ENCODE measurements around the gene ADORA1.

GRCh38 chr1:203190949-203191348, 63.4 kb downstream of the ADORA1 start:
- no peak for TF ChIP-seq CTCF (IDR thresholded peaks at IDR 0.05; ENCODE audit: low read depth, low read length, missing input control)
- TF ChIP-seq TAF1 (conservative IDR thresholded peaks at IDR 0.05) = no peak
- TF ChIP-seq, protein P1, sequence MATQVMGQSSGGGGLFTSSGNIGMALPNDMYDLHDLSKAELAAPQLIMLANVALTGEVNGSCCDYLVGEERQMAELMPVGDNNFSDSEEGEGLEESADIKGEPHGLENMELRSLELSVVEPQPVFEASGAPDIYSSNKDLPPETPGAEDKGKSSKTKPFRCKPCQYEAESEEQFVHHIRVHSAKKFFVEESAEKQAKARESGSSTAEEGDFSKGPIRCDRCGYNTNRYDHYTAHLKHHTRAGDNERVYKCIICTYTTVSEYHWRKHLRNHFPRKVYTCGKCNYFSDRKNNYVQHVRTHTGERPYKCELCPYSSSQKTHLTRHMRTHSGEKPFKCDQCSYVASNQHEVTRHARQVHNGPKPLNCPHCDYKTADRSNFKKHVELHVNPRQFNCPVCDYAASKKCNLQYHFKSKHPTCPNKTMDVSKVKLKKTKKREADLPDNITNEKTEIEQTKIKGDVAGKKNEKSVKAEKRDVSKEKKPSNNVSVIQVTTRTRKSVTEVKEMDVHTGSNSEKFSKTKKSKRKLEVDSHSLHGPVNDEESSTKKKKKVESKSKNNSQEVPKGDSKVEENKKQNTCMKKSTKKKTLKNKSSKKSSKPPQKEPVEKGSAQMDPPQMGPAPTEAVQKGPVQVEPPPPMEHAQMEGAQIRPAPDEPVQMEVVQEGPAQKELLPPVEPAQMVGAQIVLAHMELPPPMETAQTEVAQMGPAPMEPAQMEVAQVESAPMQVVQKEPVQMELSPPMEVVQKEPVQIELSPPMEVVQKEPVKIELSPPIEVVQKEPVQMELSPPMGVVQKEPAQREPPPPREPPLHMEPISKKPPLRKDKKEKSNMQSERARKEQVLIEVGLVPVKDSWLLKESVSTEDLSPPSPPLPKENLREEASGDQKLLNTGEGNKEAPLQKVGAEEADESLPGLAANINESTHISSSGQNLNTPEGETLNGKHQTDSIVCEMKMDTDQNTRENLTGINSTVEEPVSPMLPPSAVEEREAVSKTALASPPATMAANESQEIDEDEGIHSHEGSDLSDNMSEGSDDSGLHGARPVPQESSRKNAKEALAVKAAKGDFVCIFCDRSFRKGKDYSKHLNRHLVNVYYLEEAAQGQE (IDR thresholded peaks at IDR 0.05) = no peak
- TF ChIP-seq GABPA (IDR thresholded peaks at IDR 0.05 in 1 of 2, conservative IDR thresholded peaks at IDR 0.05 in 1 of 2) = no peak
- TF ChIP-seq SP1 (IDR thresholded peaks at IDR 0.05) = no peak
- TF ChIP-seq MAX (IDR thresholded peaks at IDR 0.05) = no peak
- no peak for TF ChIP-seq JUND (IDR thresholded peaks at IDR 0.05)
- TF ChIP-seq YY1 (IDR thresholded peaks at IDR 0.05) = no peak
- TF ChIP-seq ATF3 (IDR thresholded peaks at IDR 0.05) = no peak
- no peak for TF ChIP-seq RAD21 (IDR thresholded peaks at IDR 0.05)
- TF ChIP-seq ZBTB33 (IDR thresholded peaks at IDR 0.05) = no peak
